Kidney epithelial cell (primary cell): Measurements from ENCODE around the gene RETREG1. TPM values are rescaled to one million over a fixed set of nuclear protein-coding genes. Genes with fewer than 3 reads are reported as not detected.

Experiments
- DNase-seq: peaks from one replicate; pipeline ENCODE4 v3.0.0-alpha.2; 2010; ENCODE audit warnings: low read depth
- H3K27me3 ChIP-seq: 2 replicates; pipeline ENCODE4 v1.6.0; 2011; ENCODE audit warnings: low read length; ENCODE audit not compliant: control insufficient read depth, insufficient read depth
- H3K36me3 ChIP-seq: 2 replicates; pipeline ENCODE4 v1.5.1; 2011; ENCODE audit warnings: low read length; ENCODE audit not compliant: control insufficient read depth, insufficient read depth
- H3K4me3 ChIP-seq: 2 replicates; pipeline ENCODE4 v1.5.1; 2011; ENCODE audit warnings: low read depth, mild to moderate bottlenecking, control low read depth, low read length
- total RNA-seq: library from RNA; depleted of rRNA; stranded (reverse); fragments of >200 nt; gene quantifications from 2 replicates; pipeline ENCODE4 v1.2.3, GENCODE V29; 2015
- TF ChIP-seq, protein P1 (sequence below): IDR thresholded peaks from 2 replicates; pipeline ENCODE4 v1.5.1; 2011; ENCODE audit warnings: mild to moderate bottlenecking, moderate library complexity, low read length, control low read depth, inconsistent platforms; ENCODE audit not compliant: insufficient read depth, poor library complexity, severe bottlenecking

Gene RETREG1
- total RNA-seq, 1 donor from 2014 or later = 14.8 TPM

DNA sequence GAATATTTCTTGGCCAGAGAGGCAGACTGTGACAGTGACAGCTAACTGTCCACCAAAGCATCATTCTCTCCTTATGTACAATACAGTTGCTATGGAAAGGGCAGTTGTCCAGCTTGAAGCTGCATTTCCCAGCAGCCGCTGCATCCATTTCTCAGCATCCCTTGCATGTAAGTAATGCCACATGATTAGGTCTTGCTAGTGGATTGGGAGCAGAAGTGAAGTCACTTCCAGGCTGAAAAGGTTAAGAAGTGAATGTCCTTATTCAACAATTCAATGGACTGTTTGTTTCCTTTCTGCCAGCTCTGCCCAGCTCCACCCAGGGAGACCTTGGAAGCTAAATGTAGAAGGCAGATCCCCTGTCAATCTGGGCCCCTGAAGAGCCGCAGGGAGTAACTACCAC is 26.1 kb upstream of the RETREG1 start:
- TF ChIP-seq, protein P1, sequence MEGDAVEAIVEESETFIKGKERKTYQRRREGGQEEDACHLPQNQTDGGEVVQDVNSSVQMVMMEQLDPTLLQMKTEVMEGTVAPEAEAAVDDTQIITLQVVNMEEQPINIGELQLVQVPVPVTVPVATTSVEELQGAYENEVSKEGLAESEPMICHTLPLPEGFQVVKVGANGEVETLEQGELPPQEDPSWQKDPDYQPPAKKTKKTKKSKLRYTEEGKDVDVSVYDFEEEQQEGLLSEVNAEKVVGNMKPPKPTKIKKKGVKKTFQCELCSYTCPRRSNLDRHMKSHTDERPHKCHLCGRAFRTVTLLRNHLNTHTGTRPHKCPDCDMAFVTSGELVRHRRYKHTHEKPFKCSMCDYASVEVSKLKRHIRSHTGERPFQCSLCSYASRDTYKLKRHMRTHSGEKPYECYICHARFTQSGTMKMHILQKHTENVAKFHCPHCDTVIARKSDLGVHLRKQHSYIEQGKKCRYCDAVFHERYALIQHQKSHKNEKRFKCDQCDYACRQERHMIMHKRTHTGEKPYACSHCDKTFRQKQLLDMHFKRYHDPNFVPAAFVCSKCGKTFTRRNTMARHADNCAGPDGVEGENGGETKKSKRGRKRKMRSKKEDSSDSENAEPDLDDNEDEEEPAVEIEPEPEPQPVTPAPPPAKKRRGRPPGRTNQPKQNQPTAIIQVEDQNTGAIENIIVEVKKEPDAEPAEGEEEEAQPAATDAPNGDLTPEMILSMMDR = no peak
- no peaks in the 10 kb centered on the region for H3K27me3 ChIP-seq
- no peak for DNase-seq
- H3K4me3 ChIP-seq = no peak overlapping the region
- H3K36me3 ChIP-seq = no peaks in the 10 kb centered on the region

DNA sequence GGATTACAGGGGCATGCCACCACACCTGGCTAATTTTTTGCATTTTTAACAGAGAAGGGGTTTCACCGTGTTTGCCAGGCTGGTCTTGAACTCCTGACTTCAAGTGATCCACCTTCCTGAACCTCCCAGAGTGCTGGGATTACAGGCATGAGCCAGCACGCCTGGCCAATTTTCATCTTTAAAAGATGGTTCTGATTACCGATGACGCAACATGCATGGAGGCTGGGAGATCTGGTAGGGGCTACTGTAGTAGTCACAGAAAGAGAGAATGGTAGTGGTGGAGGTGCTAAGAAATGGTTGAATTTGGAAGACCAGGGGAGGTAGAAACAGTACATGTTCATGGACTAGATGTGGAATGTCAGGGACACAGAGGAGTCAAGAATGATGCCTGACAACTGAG is 22.4 kb upstream of the RETREG1 start:
- no peak for DNase-seq
- H3K27me3 ChIP-seq = no peaks in the 10 kb centered on the region
- no peaks in the 10 kb centered on the region for H3K36me3 ChIP-seq
- TF ChIP-seq, protein P1 = no peak
- no peak overlapping the region for H3K4me3 ChIP-seq

DNA sequence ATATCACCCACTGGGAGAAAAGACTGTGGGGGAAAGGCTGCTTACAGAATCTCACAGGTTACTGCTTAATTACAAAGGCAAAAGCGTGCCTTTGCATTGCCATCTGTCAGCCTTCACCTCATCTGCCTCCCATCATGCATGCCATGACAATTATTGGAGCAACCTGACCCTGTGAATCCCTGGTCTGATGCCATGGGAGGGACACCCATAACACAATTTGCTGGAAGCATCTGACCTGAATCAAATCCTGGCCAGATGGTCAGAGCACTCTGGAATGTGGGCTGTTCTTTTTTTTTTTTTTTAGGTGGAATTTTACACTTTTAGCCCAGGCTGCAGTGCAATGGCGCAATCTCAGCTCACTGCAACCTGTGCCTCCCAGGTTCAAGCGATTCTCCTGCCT is 11.6 kb upstream of the RETREG1 start:
- Histone ChIP-seq H3K27me3 (peaks cover 3% of the 10 kb centered on the region), H3K36me3 (no peaks in the 10 kb centered on the region), H3K4me3 (no peak overlapping the region)
- DNase-seq = no peak
- TF ChIP-seq, protein P1 = no peak

DNA sequence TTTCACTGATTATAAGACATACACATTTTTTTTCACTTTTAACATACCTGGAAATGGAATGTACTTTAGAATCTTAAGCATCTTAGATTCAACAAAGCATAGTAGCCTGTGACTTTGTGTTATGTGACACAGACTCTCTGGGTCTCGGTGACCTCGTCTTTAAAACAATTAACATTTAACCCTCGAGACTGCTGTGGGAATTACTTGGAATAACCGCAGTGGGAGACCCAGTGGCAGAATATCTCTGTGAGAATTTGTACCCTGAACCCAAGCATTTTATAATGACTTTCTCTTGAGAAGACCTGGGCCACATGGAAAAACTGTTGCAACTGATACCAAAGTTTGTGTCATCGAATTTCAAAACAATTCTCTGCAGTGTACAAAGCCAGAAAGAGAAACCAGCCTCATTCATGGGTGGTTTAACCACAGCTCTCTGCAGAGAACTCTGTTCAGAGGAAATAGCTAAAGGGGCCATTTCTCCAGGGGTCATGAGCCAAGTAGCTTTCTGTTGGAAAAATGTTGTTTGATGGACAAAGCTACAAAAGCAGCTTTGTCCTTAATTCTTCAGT is 10.0 kb upstream of the RETREG1 start:
- Histone ChIP-seq H3K27me3 (peaks cover 3% of the 10 kb centered on the region), H3K36me3 (no peaks in the 10 kb centered on the region), H3K4me3 (no peak overlapping the region)
- DNase-seq = no peak
- TF ChIP-seq, protein P1 = no peak

DNA sequence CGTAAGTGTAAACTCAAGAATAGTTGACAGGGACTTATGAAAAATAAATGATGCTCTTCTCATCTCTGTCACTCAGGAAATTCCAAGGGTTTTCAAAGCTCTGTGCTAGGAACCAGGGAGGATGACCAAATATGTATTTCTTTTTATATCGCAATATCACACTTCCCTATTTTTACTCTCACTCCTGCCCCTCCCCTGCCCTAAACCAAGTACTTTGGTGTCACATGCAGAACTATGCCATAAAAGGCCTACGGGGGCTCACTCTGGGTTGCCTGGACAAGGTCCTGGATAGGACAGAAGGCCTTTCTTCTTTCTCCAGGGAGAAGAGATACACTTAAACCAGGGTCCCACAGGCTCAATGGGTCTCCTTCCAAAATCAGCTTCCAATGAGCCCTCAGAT is 8.3 kb upstream of the RETREG1 start:
- Histone ChIP-seq H3K27me3 (peaks cover 3% of the 10 kb centered on the region), H3K4me3 (no peak overlapping the region), H3K36me3 (no peaks in the 10 kb centered on the region)
- TF ChIP-seq, protein P1 = no peak
- DNase-seq = no peak

DNA sequence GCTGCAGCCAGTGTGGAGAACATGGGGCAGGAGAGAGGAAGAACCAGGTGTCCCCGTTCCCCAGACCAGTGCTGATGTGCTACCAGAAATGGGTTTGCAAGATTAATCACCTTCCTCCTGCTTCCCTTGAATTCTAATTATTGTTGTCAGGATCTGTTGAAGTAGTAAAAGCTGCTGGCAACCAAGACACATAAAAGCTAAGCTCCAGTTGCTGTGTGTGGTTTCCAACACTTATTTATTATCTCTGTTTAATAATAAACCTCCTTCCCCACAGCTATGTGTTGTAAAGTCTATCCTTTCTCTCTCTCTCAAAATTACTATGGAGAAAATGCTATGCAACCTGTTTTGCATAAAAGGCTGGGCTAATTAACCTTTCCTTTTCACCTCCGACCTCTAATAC is 2.3 kb upstream of the RETREG1 start:
- no peak for DNase-seq
- TF ChIP-seq, protein P1 = no peak
- Histone ChIP-seq H3K36me3 (no peaks in the 10 kb centered on the region), H3K4me3 (no peak overlapping the region), H3K27me3 (peaks cover 7% of the 10 kb centered on the region)
